Measurements from ENCODE around the gene NELL2. TPM values are rescaled to one million over a fixed set of nuclear protein-coding genes. Genes with fewer than 3 reads are reported as not detected.
"Not testable (repeated sequence)": the region's sequence is repeated elsewhere in the genome, so short reads cannot be mapped to it uniquely, and the experiment has no call there.

NELL2 gene
- total and polyA plus RNA-seq, 4 donors = 103 to 241 (median 127) TPM

GRCh38 chr12:44689587-44689986 lies 186.5 kb downstream of the NELL2 start:
- Histone ChIP-seq H3K4me1 (ENCODE audit: control insufficient read depth, insufficient read depth, low read length) (no peaks in the 10 kb centered on the region), H3K9me3 (ENCODE audit: control insufficient read depth, insufficient read depth, low read length) (no peaks in the 10 kb centered on the region), H3K36me3 (ENCODE audit: control insufficient read depth, insufficient read depth, low read length) (no peaks in the 10 kb centered on the region), H3K4me3 (ENCODE audit: low read depth, low read length) (no peak overlapping the region), H3K27me3 (ENCODE audit: control insufficient read depth, insufficient read depth, low read length) (no peaks in the 10 kb centered on the region), H3K27ac (ENCODE audit: low read depth, low read length) (no peak overlapping the region)
- no peak for DNase-seq (ENCODE audit: low read depth in 4 of 6, low spot score in 6 of 6)
- no CpG with 5 or more reads among the region's 3 CpGs for WGBS (ENCODE audit: insufficient coverage)

GRCh38 chr12:44686821-44687432 lies 189.2 kb downstream of the NELL2 start:
- H3K27ac ChIP-seq (ENCODE audit: low read depth, low read length); H3K27me3 ChIP-seq (ENCODE audit: control insufficient read depth, insufficient read depth, low read length); H3K4me3 ChIP-seq (ENCODE audit: low read depth, low read length); H3K4me1 ChIP-seq (ENCODE audit: control insufficient read depth, insufficient read depth, low read length); DNase-seq (ENCODE audit: low read depth in 4 of 6, low spot score in 6 of 6); H3K9me3 ChIP-seq (ENCODE audit: control insufficient read depth, insufficient read depth, low read length); H3K36me3 ChIP-seq (ENCODE audit: control insufficient read depth, insufficient read depth, low read length): not testable (repeated sequence)
- 96% methylated on average over 21 of the region's 22 CpGs for WGBS (ENCODE audit: insufficient coverage)

GRCh38 chr12:44677724-44678123 lies 198.4 kb downstream of the NELL2 start:
- no peak for DNase-seq (ENCODE audit: low read depth in 4 of 6, low spot score in 6 of 6)
- no peaks in the 10 kb centered on the region for H3K27me3 ChIP-seq (ENCODE audit: control insufficient read depth, insufficient read depth, low read length)
- no peaks in the 10 kb centered on the region for H3K9me3 ChIP-seq (ENCODE audit: control insufficient read depth, insufficient read depth, low read length)
- H3K4me3 ChIP-seq (ENCODE audit: low read depth, low read length) = no peak overlapping the region
- no peak overlapping the region for H3K27ac ChIP-seq (ENCODE audit: low read depth, low read length)
- H3K4me1 ChIP-seq (ENCODE audit: control insufficient read depth, insufficient read depth, low read length) = no peaks in the 10 kb centered on the region
- no peaks in the 10 kb centered on the region for H3K36me3 ChIP-seq (ENCODE audit: control insufficient read depth, insufficient read depth, low read length)

- Histone ChIP-seq H3K4me3 (ENCODE audit: low read depth, low read length) (no peak overlapping the region), H3K27ac (ENCODE audit: low read depth, low read length) (no peak overlapping the region), H3K4me1 (ENCODE audit: control insufficient read depth, insufficient read depth, low read length) (no peaks in the 10 kb centered on the region), H3K9me3 (ENCODE audit: control insufficient read depth, insufficient read depth, low read length) (peaks cover 1% of the 10 kb centered on the region), H3K36me3 (ENCODE audit: control insufficient read depth, insufficient read depth, low read length) (no peaks in the 10 kb centered on the region), H3K27me3 (ENCODE audit: control insufficient read depth, insufficient read depth, low read length) (no peaks in the 10 kb centered on the region)
- WGBS (ENCODE audit: insufficient coverage) = 0% methylated on average over 1 of the region's 1 CpG
- peak in 2 of 6 donors; percentile 27 to 28 for DNase-seq (ENCODE audit: low read depth in 4 of 6, low spot score in 6 of 6)
Observed at GRCh38 chr12:44674875-44675274, 201.2 kb downstream of the NELL2 start.

GRCh38 chr12:44673811-44674210 lies 202.3 kb downstream of the NELL2 start:
- H3K27ac ChIP-seq (ENCODE audit: low read depth, low read length) = no peak overlapping the region
- H3K36me3 ChIP-seq (ENCODE audit: control insufficient read depth, insufficient read depth, low read length) = no peaks in the 10 kb centered on the region
- peaks cover 9% of the 10 kb centered on the region for H3K9me3 ChIP-seq (ENCODE audit: control insufficient read depth, insufficient read depth, low read length)
- no peaks in the 10 kb centered on the region for H3K4me1 ChIP-seq (ENCODE audit: control insufficient read depth, insufficient read depth, low read length)
- WGBS (ENCODE audit: insufficient coverage) = no CpG with 5 or more reads among the region's 1 CpG
- no peak overlapping the region for H3K4me3 ChIP-seq (ENCODE audit: low read depth, low read length)
- no peak for DNase-seq (ENCODE audit: low read depth in 4 of 6, low spot score in 6 of 6)
- H3K27me3 ChIP-seq (ENCODE audit: control insufficient read depth, insufficient read depth, low read length) = no peaks in the 10 kb centered on the region

- no peaks in the 10 kb centered on the region for H3K4me1 ChIP-seq (ENCODE audit: control insufficient read depth, insufficient read depth, low read length)
- no peaks in the 10 kb centered on the region for H3K27me3 ChIP-seq (ENCODE audit: control insufficient read depth, insufficient read depth, low read length)
- no peak overlapping the region for H3K4me3 ChIP-seq (ENCODE audit: low read depth, low read length)
- 97% methylated on average over 3 of the region's 5 CpGs for WGBS (ENCODE audit: insufficient coverage)
- H3K27ac ChIP-seq (ENCODE audit: low read depth, low read length) = no peak overlapping the region
- H3K36me3 ChIP-seq (ENCODE audit: control insufficient read depth, insufficient read depth, low read length) = no peaks in the 10 kb centered on the region
- DNase-seq (ENCODE audit: low read depth in 4 of 6, low spot score in 6 of 6) = no peak
- H3K9me3 ChIP-seq (ENCODE audit: control insufficient read depth, insufficient read depth, low read length) = peaks cover 9% of the 10 kb centered on the region
Observed at GRCh38 chr12:44672042-44672441, 204.1 kb downstream of the NELL2 start.

GRCh38 chr12:44668443-44668842 lies 207.7 kb downstream of the NELL2 start:
- Histone ChIP-seq H3K36me3 (ENCODE audit: control insufficient read depth, insufficient read depth, low read length) (no peaks in the 10 kb centered on the region), H3K4me3 (ENCODE audit: low read depth, low read length) (no peak overlapping the region), H3K9me3 (ENCODE audit: control insufficient read depth, insufficient read depth, low read length) (peaks cover 9% of the 10 kb centered on the region), H3K27me3 (ENCODE audit: control insufficient read depth, insufficient read depth, low read length) (no peaks in the 10 kb centered on the region), H3K4me1 (ENCODE audit: control insufficient read depth, insufficient read depth, low read length) (no peaks in the 10 kb centered on the region), H3K27ac (ENCODE audit: low read depth, low read length) (no peak overlapping the region)
- no peak for DNase-seq (ENCODE audit: low read depth in 4 of 6, low spot score in 6 of 6)
- WGBS (ENCODE audit: insufficient coverage) = 95% methylated on average over 4 of the region's 4 CpGs

- Histone ChIP-seq H3K4me3 (ENCODE audit: low read depth, low read length) (no peak overlapping the region), H3K27ac (ENCODE audit: low read depth, low read length) (no peak overlapping the region), H3K9me3 (ENCODE audit: control insufficient read depth, insufficient read depth, low read length) (peaks cover 9% of the 10 kb centered on the region), H3K36me3 (ENCODE audit: control insufficient read depth, insufficient read depth, low read length) (no peaks in the 10 kb centered on the region), H3K4me1 (ENCODE audit: control insufficient read depth, insufficient read depth, low read length) (no peaks in the 10 kb centered on the region), H3K27me3 (ENCODE audit: control insufficient read depth, insufficient read depth, low read length) (no peaks in the 10 kb centered on the region)
- WGBS (ENCODE audit: insufficient coverage) = 80% methylated on average over 1 of the region's 4 CpGs
- DNase-seq (ENCODE audit: low read depth in 4 of 6, low spot score in 6 of 6) = no peak
Observed at GRCh38 chr12:44667461-44667860, 208.7 kb downstream of the NELL2 start.

GRCh38 chr12:44663291-44663690 lies 212.8 kb downstream of the NELL2 start:
- DNase-seq (ENCODE audit: low read depth in 4 of 6, low spot score in 6 of 6) = peak in 1 of 6 donors; percentile 70
- Histone ChIP-seq H3K4me1 (ENCODE audit: control insufficient read depth, insufficient read depth, low read length) (no peaks in the 10 kb centered on the region), H3K9me3 (ENCODE audit: control insufficient read depth, insufficient read depth, low read length) (no peaks in the 10 kb centered on the region), H3K27ac (ENCODE audit: low read depth, low read length) (no peak overlapping the region), H3K27me3 (ENCODE audit: control insufficient read depth, insufficient read depth, low read length) (no peaks in the 10 kb centered on the region), H3K36me3 (ENCODE audit: control insufficient read depth, insufficient read depth, low read length) (no peaks in the 10 kb centered on the region), H3K4me3 (ENCODE audit: low read depth, low read length) (no peak overlapping the region)
- WGBS (ENCODE audit: insufficient coverage) = no CpG with 5 or more reads among the region's 2 CpGs

GRCh38 chr12:44655846-44656245 lies 220.3 kb downstream of the NELL2 start:
- Histone ChIP-seq H3K27ac (ENCODE audit: low read depth, low read length) (no peak overlapping the region), H3K4me3 (ENCODE audit: low read depth, low read length) (no peak overlapping the region), H3K27me3 (ENCODE audit: control insufficient read depth, insufficient read depth, low read length) (no peaks in the 10 kb centered on the region), H3K36me3 (ENCODE audit: control insufficient read depth, insufficient read depth, low read length) (no peaks in the 10 kb centered on the region), H3K9me3 (ENCODE audit: control insufficient read depth, insufficient read depth, low read length) (no peaks in the 10 kb centered on the region), H3K4me1 (ENCODE audit: control insufficient read depth, insufficient read depth, low read length) (no peaks in the 10 kb centered on the region)
- peak in 1 of 6 donors; percentile 51 for DNase-seq (ENCODE audit: low read depth in 4 of 6, low spot score in 6 of 6)
